DMS153 (cell line): Measurements from ENCODE around the gene KLHL29.

ENCODE experiments used
- DNase-seq: peaks from one replicate; lab custom pipeline; 2025; lab: John Stamatoyannopoulos, UW

The KLHL29 gene

DNA sequence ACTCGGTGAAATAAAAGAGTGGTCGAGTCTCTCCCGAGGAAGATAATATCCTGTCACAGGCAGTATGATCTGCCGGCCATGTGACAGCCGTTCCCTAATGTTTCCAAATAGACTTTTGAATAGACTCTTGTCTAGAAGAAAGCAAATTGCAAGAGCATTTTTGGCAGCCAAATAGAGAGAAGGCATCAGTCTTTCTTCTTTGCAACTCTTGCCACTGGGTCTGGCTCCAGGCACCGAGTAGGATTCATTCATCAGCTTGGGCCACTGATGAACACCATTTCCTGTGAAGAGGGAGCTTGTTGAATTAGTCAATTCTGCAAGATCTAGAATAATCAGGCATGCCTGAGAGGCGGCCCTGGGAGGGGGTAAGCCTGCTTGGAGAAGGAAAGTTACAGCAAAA is 165.6 kb downstream of the KLHL29 start:
- no peak for DNase-seq

GRCh38 chr2:23551875-23552274 is 166.9 kb downstream of the KLHL29 start:
- no peak for DNase-seq

GRCh38 chr2:23553561-23553960 is 168.6 kb downstream of the KLHL29 start:
- no peak for DNase-seq

DNA sequence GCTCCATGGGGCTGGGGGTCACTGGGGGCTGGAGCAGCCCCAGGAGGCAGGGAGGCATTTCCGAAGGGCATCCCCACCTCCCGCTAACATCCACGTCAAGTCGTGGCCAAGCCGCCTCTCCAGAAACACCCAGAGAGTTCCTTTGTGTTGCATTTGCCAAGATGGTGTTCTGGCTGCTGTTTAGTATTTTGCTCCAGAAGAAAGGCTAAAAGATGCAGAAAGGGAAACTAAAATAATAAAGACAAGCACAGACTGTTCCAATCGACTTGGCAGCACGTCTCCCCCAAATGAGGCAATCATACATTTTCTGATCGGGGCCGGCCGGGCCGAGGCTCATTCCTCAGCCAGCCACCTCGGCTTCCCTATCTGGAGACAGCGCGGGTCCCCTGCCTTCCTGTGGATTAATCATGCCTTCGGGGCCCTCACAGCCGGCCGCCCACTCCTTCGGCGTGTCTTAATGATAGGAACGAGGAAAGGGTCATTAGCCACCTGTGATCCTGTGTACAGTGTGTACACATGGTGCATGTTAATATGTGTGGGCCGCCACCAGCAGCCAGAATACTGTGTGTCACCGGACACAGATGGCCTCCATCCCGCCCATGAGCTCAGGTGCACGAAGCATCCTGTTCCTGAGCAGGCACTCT is 169.2 kb downstream of the KLHL29 start:
- DNase-seq = no peak

DNA sequence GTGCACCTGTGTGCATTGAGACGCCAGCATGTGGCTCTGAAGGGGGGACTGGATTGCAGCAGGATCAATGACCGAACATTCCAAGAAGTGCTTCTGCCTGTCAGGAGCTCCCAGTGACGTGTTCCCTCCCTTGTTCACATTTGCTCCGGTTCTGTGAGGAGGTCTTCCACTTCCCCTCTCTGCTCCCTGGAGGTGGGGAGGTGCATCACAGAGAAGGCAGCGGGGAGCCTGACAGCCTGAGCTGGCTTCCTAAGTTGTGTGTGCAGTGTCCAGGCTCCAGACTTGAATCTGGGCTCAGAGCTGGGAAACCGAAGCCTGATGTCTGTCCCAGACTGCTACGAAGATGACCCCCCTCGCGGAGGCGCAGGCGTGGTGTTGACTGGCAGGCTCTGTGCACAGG is 171.0 kb downstream of the KLHL29 start:
- DNase-seq = no peak

DNA sequence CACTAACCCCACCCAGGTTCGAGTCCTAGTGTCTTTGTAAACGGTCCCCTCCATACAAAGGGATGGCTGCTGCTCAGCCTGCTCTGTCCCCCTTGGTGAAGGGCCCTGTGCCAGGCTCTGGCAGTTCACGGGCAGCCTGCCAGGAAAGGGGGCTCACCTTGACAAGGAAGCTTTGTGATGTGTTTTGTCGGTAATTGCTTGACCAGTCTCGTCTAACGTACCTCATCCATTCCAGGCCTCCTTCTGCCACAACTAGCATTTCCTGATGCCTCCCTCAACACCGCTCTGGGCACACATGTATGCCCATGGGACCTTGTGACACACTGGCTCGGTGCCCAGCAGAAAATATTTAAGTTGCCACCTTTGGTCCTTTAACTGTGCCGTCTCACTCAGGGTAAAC is 171.9 kb downstream of the KLHL29 start:
- peak; percentile 91 for DNase-seq

GRCh38 chr2:23557455-23557854 is 172.5 kb downstream of the KLHL29 start:
- no peak for DNase-seq

- no peak for DNase-seq
Measured at GRCh38 chr2:23559561-23560239, 174.7 kb downstream of the KLHL29 start.

DNA sequence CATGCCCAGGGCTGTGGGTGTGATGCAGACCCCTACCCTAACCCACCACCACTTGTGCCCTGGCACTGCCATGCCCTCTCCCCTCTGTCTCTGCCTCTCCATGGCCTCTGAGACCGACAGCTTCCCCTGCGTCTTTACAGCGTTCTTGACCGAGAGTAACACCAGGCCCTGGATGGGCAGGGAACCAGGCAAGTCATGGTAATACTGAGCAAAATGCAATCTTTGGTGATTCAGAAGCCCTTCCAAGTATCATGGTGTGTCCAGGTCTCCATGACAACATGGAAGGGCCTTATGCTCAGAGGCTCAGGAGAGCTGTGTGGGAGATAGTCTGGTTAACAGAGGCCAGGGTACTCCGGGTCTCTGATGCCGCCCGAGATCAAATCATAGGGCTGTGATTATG is 176.1 kb downstream of the KLHL29 start:
- DNase-seq = no peak

DNA sequence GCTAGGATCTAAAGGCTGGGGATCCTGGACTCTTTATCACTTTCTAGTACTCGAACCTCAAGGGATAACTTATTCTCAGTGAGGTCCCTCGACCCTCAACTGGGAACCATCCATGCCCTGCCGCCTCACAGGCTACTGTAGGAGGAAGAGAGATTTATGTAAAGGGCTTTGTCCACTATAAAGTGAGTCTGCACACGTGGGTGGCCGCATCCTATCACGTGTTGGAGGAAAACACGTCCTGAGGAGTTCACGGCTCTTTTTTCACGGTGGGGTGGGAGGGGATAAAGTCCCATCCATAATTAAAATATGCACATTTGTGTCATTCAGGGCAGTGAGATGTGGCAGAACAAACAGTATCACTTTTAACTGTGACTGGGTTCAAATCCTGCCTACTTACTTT is 176.6 kb downstream of the KLHL29 start:
- DNase-seq = no peak

- DNase-seq = no peak
Measured at GRCh38 chr2:23562143-23562542, 177.2 kb downstream of the KLHL29 start.

- no peak for DNase-seq
Measured at GRCh38 chr2:23563151-23563550, 178.2 kb downstream of the KLHL29 start.

GRCh38 chr2:23563673-23564614 is 179.0 kb downstream of the KLHL29 start:
- peak; percentile 27 for DNase-seq

DNA sequence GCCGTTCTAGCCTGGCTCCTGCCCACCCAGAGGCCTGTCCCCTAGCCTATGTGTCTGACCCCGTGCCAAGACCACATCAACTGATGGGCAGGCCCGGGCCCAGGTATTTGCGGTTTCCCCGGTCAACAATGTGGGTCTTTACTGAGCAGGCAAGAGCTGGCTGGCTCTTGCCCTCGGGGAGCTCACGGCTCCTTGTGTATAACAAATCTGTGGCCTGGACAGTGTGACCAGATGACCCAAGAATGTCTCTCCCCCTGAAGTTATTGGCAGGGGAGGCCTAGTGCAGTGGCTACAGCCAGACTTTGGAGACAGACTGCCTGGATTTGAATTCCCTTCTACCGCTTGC is 179.6 kb downstream of the KLHL29 start:
- DNase-seq = no peak

- no peak for DNase-seq
Measured at GRCh38 chr2:23565374-23565773, 180.4 kb downstream of the KLHL29 start.

- no peak for DNase-seq
Measured at GRCh38 chr2:23565814-23566213, 180.8 kb downstream of the KLHL29 start.

- no peak for DNase-seq
Measured at GRCh38 chr2:23566241-23567142, 181.5 kb downstream of the KLHL29 start.

DNA sequence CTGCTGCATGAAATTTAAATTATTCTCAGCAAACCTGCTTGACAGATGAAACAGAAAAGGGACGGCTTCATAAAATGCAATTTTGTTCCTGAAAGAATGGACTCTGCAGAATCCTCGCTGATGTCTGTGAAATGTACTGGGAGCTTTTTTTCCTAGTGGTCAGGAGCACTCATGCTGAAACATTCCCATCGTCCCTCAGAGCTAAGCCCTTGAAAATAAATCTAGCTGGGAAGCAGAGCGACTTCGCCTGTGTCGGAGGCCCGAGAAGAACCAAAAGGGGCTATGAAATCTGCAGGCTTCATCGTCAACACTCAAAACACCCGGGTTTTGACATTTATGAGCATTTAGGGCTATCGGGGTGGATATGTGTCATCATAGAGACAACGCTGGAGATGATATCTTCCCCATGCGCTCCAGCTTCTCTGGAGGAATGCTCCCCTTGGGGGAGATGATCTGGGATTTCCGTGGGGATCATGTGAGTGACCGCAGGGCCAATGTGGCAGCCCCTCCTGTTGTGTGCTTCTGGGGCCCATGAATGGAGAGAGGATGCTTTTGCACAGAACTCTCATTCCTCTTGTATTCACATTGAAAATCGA is 182.3 kb downstream of the KLHL29 start:
- no peak for DNase-seq

DNA sequence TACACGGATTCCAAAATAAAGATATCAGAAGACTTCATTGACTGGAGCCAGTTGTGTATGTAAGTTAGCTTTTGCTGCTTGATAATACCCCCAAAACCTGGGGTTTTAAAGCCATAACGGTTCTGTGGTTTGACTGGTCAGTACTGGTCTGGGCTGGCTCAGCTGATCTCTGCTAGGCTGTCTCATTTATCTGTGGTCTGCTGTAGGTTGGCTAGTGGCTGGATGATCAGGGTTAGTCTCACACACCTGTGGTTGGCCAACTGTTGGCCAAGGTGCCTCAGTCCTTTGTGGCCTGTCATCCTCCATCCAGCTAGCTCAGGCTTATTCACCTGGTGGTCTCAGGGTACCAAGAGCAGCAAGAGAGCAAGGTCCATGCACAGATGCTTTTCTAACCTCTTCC is 183.2 kb downstream of the KLHL29 start:
- no peak for DNase-seq

DNA sequence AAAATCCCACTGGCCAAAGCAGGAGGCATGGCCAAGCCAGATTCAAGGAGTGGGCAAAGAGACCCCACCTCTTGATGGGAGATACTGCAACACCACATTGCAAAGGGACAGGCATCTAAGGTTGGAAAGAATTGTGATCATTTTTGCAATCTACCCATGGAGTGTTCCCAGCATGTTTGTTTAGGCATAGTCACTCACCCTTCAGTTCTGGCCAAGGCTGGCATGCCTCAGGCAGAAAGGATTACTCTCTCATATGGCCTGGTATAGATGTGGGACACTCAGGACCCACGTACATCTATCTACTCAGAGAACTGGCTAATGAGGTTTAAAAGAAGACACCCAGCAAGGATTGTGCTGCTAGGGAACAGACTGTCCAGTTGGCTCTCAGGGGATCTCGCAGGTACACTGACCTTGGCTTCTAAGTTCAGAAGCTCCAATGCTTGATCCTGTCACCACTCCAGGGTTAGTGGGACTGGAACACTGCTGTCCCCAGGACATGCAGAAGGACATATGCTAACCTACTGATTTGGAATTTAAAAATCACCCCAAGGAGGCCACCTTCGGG is 183.7 kb downstream of the KLHL29 start:
- DNase-seq = no peak

DNA sequence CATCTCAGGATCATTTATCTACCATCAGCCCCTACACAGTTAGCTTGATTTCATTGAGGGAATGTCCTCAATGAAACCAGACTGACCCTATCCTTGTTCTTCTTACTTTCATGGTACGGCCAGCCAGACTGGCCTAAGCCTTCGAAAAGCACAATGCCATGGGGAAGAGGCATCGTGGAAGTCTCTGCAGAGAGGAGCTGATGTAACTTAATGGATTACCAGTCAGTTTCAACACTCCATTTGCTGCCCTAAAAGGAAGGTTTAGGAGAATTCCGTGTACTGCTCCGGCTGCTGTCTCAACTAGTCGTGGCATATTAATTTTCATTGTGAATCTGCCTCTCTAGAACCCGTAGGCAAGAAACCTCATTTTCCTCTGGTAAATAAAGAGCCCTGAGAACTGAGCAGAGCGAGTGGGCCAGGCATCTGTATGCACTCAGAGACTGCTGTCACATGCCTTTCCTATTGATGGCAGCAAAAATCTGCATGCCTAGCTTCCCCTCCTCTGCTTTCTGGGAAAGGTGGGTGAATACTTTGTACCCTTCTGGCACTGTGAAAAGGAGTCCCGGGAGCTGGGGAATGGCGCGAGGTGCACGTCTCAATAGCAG is 184.9 kb downstream of the KLHL29 start:
- no peak for DNase-seq
